ENCODE data around the gene DMAP1.

The DMAP1 gene

DNA sequence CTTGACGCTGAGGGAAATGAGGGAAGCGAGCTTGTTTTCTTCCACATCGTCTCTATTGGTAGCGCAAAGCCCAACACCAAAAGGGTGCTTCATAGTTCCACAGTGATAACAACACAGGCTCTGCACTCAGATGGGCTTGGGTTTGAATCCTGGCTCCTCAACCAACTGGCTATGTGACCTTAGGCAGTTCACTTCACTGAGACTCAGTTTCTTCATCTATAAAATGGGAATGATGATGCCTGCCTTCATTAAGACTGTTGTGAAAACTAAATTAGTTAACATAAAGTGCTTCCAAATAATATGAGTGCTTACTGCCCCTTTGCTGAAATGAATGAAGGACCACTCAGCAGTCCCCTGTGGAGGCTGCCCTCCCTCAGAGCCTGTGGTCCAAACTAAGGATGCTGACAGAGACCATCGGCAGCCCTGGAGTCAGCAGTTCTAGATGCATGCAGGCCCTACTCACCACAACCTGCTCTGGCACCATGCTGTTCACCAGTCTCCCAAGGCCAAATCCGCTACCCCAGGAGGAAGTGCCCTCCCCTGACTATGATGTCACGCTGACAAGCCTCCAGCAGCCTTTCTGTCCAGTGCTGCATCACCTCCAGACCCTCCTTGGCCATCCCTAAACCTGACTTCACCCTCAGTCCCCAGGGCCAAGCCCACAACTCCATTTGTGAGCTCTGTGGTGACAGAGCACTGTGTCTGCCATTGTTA, 30.7 kb downstream of the DMAP1 start:
- H3K9ac ChIP-seq (ENCODE audit: low read depth, low read length), result no peak overlapping the region
- H3K4me3 ChIP-seq (ENCODE audit: low read length), result no peak overlapping the region
- H3K4me1 ChIP-seq (ENCODE audit: control insufficient read depth, insufficient read depth, low read length), result peaks cover 17% of the 10 kb centered on the region
- H3K36me3 ChIP-seq (ENCODE audit: insufficient read depth, low read length), result peaks cover 9% of the 10 kb centered on the region
- H3K9me3 ChIP-seq (replicated peaks; ENCODE audit: low read length), result no peaks in the 10 kb centered on the region
- H3K27me3 ChIP-seq (ENCODE audit: control insufficient read depth, insufficient read depth, low read length), result no peaks in the 10 kb centered on the region
- H3K4me2 ChIP-seq (ENCODE audit: low read length), result no peak overlapping the region

DNA sequence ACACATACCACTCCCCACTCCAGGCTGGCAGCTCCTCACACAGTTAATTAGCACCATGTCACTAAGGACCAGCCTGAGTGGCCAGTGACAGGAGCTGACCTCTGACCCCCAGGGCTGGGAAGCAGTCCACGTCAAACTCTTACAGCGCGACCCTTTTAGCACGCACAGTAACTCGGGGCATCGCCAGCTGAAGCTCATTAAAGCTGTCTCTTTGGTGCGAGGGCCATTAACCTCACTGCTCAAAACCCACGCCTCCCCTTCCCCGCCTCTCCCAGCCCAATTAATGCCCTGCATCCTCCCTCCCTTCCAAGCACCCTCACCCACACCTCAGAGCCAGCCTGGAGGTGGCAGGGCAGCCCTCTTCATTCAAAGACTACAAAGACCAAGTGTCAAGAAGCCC, 31.7 kb downstream of the DMAP1 start:
- Histone ChIP-seq H3K4me1 (ENCODE audit: control insufficient read depth, insufficient read depth, low read length) (peaks cover 7% of the 10 kb centered on the region), H3K9me3 (replicated peaks; ENCODE audit: low read length) (no peaks in the 10 kb centered on the region), H3K4me3 (ENCODE audit: low read length) (no peak overlapping the region), H3K36me3 (ENCODE audit: insufficient read depth, low read length) (peaks cover 9% of the 10 kb centered on the region), H3K9ac (ENCODE audit: low read depth, low read length) (no peak overlapping the region), H3K27me3 (ENCODE audit: control insufficient read depth, insufficient read depth, low read length) (no peaks in the 10 kb centered on the region), H3K4me2 (ENCODE audit: low read length) (no peak overlapping the region)

DNA sequence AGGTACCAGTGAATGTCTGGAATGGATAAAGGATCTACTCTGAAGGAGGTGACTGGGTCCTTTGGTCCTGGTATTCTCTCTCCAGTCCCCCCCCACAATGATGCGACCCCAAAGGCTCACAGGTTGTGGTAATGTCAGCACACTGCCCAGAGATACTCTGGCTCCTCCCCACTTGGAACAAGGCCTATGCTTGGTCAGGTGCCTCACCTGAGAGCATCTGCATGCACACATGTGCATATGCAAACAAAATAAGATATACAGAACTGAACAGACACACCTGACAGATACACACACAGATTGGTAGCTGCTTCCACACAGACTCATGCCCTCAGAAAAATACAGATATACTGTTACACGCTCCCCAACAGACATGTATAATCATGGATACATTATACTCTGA, 33.5 kb downstream of the DMAP1 start:
- Histone ChIP-seq H3K9ac (ENCODE audit: low read depth, low read length) (no peak overlapping the region), H3K9me3 (replicated peaks; ENCODE audit: low read length) (no peaks in the 10 kb centered on the region), H3K4me1 (ENCODE audit: control insufficient read depth, insufficient read depth, low read length) (no peaks in the 10 kb centered on the region), H3K36me3 (ENCODE audit: insufficient read depth, low read length) (peaks cover 9% of the 10 kb centered on the region), H3K4me2 (ENCODE audit: low read length) (no peak overlapping the region), H3K27me3 (ENCODE audit: control insufficient read depth, insufficient read depth, low read length) (no peaks in the 10 kb centered on the region), H3K4me3 (ENCODE audit: low read length) (no peak overlapping the region)

DNA sequence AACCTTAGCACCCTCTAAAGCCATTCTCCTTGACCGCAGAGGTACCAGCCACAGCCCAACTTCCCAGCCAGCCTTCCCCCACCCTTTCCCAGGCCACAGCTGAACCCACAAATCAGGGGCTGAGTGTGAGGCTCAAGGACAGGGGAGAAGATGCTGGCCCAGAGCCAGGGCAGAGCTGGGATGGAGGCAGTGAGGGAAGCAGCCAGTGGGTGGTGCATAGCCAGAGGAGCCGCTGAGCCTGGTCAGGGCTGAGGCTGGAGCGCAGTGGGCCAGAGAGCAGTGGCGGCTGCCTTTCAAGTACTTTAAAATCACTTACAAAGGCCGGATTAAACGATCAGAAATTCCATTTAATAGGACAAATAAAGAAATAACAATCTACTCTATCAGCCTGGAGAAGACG, 36.3 kb downstream of the DMAP1 start:
- Histone ChIP-seq H3K27me3 (ENCODE audit: control insufficient read depth, insufficient read depth, low read length) (no peaks in the 10 kb centered on the region), H3K4me3 (ENCODE audit: low read length) (no peak overlapping the region), H3K4me2 (ENCODE audit: low read length) (no peak overlapping the region), H3K4me1 (ENCODE audit: control insufficient read depth, insufficient read depth, low read length) (no peaks in the 10 kb centered on the region), H3K9ac (ENCODE audit: low read depth, low read length) (no peak overlapping the region), H3K36me3 (ENCODE audit: insufficient read depth, low read length) (peaks cover 6% of the 10 kb centered on the region), H3K9me3 (replicated peaks; ENCODE audit: low read length) (no peaks in the 10 kb centered on the region)

DNA sequence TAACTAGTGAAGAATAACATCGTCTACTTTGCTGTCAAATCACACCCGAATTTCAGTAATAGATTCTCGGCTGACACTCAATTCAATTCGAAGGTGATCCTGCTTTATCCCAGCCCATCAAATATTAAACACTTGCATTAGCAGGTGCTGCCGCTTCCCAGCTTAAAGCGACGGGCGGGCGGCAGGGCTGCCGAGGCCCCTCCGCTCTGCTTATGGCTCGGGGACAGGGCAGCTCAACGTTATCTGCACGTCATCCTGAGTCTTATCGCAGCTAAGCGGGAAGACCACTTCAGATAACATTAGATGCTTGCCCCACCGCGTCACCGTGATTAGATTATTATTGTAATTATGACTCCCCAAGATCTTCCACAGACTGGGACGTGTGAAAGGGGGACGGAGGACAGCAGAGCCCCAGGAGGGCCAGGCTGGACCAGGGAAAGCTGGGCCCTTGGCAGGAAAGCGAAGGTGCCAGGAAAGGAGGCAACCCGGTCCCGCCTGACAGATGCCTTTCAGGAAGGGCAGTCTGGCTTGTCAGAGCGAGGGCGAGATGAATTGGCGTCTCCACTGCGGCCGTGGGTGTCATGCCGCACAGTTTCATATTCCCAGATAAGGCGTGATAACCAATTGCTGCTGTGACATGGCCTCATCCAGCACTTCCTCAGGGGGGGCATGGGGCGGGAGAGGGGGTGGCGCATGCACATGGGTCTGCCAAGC, 37.0 kb downstream of the DMAP1 start:
- no peaks in the 10 kb centered on the region for H3K27me3 ChIP-seq (ENCODE audit: control insufficient read depth, insufficient read depth, low read length)
- no peak overlapping the region for H3K4me3 ChIP-seq (ENCODE audit: low read length)
- no peaks in the 10 kb centered on the region for H3K4me1 ChIP-seq (ENCODE audit: control insufficient read depth, insufficient read depth, low read length)
- H3K9ac ChIP-seq (ENCODE audit: low read depth, low read length), result no peak overlapping the region
- no peaks in the 10 kb centered on the region for H3K9me3 ChIP-seq (replicated peaks; ENCODE audit: low read length)
- H3K36me3 ChIP-seq (ENCODE audit: insufficient read depth, low read length), result peaks cover 6% of the 10 kb centered on the region
- H3K4me2 ChIP-seq (ENCODE audit: low read length), result no peak overlapping the region

DNA sequence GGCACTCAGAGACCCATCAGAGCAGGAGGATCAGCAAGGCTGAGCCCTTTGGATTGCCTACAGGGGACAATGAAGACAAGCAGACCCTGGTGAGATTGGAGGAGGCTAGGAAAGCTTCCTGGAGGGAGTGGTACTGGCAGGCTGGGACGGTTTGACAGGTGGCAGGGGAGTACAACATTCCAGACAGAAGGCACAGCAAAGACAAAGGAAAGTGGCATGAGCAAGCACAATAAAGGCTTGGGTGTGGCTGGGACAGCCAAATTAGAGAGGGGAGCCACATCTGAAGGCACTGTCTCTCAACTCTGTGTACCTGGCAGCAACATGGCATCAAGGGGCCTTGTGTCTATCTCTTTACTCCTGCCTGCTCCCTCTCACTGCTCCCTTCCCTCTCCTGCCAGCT, 38.2 kb downstream of the DMAP1 start:
- Histone ChIP-seq H3K4me2 (ENCODE audit: low read length) (no peak overlapping the region), H3K4me3 (ENCODE audit: low read length) (no peak overlapping the region), H3K36me3 (ENCODE audit: insufficient read depth, low read length) (peaks cover 9% of the 10 kb centered on the region), H3K9me3 (replicated peaks; ENCODE audit: low read length) (no peaks in the 10 kb centered on the region), H3K9ac (ENCODE audit: low read depth, low read length) (no peak overlapping the region), H3K27me3 (ENCODE audit: control insufficient read depth, insufficient read depth, low read length) (no peaks in the 10 kb centered on the region), H3K4me1 (ENCODE audit: control insufficient read depth, insufficient read depth, low read length) (no peaks in the 10 kb centered on the region)

DNA sequence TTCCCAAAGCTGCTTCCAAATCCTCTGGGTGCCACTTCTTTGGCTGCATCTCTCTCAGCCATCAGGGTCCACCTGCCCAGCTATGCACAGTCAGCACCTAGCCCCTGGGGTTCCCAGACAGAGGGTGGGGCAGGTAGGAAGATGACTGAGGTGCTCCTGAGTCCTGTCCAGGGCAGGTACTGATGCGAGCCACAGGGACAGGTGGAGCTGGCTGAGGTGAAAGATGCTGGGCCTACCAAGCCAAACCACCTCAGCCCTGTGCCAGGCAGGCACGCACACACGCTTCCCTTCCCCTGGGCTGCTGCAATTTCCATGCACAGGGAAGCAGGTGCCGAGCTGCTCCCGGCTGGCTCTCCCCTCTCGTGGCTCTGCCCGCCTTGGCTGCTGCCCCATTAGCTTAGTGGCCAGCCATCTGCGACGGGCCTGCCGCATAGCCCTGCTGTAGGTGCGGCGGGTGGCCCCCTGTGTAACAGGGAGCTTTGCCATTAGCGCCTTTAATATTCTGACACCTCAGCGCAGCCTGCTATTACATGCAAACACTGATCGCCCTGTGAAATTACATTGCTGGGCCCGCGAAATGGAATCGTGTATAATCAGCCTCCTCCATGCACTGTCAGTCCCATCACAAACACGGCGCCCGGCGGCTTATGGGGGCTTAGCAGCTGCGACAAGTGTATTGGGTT, 38.9 kb downstream of the DMAP1 start:
- peaks cover 10% of the 10 kb centered on the region for H3K36me3 ChIP-seq (ENCODE audit: insufficient read depth, low read length)
- H3K4me2 ChIP-seq (ENCODE audit: low read length), result no peak overlapping the region
- H3K4me1 ChIP-seq (ENCODE audit: control insufficient read depth, insufficient read depth, low read length), result no peaks in the 10 kb centered on the region
- H3K4me3 ChIP-seq (ENCODE audit: low read length), result no peak overlapping the region
- no peak overlapping the region for H3K9ac ChIP-seq (ENCODE audit: low read depth, low read length)
- no peaks in the 10 kb centered on the region for H3K9me3 ChIP-seq (replicated peaks; ENCODE audit: low read length)
- H3K27me3 ChIP-seq (ENCODE audit: control insufficient read depth, insufficient read depth, low read length), result no peaks in the 10 kb centered on the region

DNA sequence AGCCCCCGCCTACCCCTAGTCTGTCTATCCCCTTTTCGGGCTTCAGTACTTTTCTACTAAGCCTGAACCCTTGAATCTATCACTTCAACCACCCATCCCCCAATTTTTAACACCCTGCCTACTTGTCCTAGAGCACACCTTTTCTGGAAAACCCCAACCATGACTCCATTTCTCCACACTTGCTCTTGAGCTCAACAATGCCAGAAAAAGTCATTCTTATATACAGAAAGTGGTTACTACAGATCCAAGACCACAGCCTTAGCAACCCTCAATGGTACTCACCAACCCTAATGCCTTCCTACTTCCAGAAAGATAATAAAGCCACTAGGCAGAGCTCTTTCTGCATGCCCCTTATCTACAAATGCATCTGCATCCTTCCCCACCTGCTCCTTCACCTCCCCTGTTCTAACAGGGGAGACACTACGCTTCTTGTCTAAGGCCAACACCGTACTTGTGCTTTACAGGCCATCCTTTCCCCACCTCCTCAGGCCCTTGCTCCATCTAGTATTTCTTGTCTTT, 41.2 kb downstream of the DMAP1 start:
- Histone ChIP-seq H3K4me1 (ENCODE audit: control insufficient read depth, insufficient read depth, low read length) (no peaks in the 10 kb centered on the region), H3K4me2 (ENCODE audit: low read length) (no peak overlapping the region), H3K9ac (ENCODE audit: low read depth, low read length) (no peak overlapping the region), H3K27me3 (ENCODE audit: control insufficient read depth, insufficient read depth, low read length) (no peaks in the 10 kb centered on the region), H3K36me3 (ENCODE audit: insufficient read depth, low read length) (peaks cover 4% of the 10 kb centered on the region), H3K9me3 (replicated peaks; ENCODE audit: low read length) (no peaks in the 10 kb centered on the region), H3K4me3 (ENCODE audit: low read length) (no peak overlapping the region)

DNA sequence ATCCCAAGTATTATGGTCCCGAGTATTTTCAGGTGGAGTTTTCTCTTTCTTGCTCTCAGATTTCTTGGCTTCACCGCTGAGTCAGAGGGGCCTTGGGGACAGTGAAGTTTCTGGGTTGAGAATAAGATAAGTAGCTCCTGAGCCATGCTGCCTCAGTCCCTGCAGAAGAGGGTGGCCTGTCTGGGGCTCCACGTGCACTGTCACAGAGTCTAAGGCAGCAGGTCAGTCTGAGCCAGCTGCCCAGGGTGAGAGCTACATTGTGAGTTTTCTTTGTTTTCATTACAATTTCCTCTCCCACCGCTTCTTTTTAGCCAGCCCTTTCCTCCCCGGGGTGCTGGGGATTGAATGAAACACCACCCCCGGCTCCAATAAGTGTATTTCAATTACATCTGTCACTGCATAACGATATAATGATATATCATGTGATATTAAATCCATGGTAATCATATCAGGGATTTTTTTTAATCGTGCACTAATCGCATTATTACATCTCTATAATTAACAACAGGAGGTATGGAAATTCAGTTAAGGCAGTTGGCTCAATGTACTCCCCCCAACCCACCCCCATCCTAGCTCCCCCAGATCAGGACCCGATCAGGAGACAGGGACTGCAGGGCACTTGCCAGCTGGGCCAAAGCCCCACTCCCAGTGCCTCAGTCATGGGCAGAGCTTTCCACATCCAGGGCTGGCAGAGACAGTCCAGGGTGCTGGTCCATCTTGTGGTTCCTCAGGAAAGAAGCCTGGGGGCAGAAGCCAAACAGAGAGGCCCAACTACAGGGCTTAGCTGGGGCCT, 43.7 kb downstream of the DMAP1 start:
- peaks cover 4% of the 10 kb centered on the region for H3K36me3 ChIP-seq (ENCODE audit: insufficient read depth, low read length)
- no peak overlapping the region for H3K4me2 ChIP-seq (ENCODE audit: low read length)
- H3K27me3 ChIP-seq (ENCODE audit: control insufficient read depth, insufficient read depth, low read length), result no peaks in the 10 kb centered on the region
- H3K9me3 ChIP-seq (replicated peaks; ENCODE audit: low read length), result no peaks in the 10 kb centered on the region
- H3K4me3 ChIP-seq (ENCODE audit: low read length), result no peak overlapping the region
- H3K9ac ChIP-seq (ENCODE audit: low read depth, low read length), result no peak overlapping the region
- no peaks in the 10 kb centered on the region for H3K4me1 ChIP-seq (ENCODE audit: control insufficient read depth, insufficient read depth, low read length)

DNA sequence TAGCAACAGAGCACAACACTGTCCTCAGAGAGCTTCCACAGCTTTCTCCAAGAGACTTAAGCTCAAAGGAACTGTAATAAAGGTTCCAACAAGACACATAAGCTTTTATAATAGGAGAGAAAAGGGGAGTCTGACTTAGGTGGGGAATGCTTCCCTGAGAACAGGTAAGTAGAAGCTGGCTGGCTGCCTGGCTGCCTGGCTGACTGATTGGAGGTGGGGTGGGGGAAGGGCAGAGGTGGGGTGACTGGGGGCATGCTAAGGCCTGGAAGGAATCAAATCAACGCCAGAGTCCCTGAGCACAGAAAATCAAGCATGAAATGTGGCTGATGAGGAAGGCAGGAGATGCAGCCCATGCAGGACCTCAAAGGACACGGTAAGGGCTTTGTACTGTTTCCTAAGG, 45.8 kb downstream of the DMAP1 start:
- Histone ChIP-seq H3K27me3 (ENCODE audit: control insufficient read depth, insufficient read depth, low read length) (no peaks in the 10 kb centered on the region), H3K4me1 (ENCODE audit: control insufficient read depth, insufficient read depth, low read length) (no peaks in the 10 kb centered on the region), H3K4me2 (ENCODE audit: low read length) (no peak overlapping the region), H3K9me3 (replicated peaks; ENCODE audit: low read length) (no peaks in the 10 kb centered on the region), H3K36me3 (ENCODE audit: insufficient read depth, low read length) (peaks cover 4% of the 10 kb centered on the region), H3K4me3 (ENCODE audit: low read length) (no peak overlapping the region), H3K9ac (ENCODE audit: low read depth, low read length) (no peak overlapping the region)

DNA sequence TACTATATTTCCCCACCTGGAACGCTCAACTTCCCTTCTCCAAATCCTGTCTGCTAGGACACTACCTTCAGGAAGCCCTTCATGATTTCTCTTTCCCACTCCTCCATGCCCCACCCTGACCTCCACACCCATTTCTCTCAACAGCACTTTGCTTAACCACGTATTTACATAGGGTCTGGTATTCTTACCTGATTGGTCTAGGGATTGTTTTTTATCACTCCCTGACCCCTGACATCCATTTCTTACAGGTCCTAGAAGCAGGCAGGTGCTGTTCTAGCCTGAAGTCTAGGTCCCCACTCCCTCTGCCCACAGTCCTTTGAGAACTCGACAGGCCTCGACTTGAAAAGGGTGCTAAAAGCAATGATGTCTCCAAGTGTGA, 47.5 kb downstream of the DMAP1 start:
- H3K4me3 ChIP-seq (ENCODE audit: low read length), result no peak overlapping the region
- H3K9ac ChIP-seq (ENCODE audit: low read depth, low read length), result no peak overlapping the region
- no peaks in the 10 kb centered on the region for H3K9me3 ChIP-seq (replicated peaks; ENCODE audit: low read length)
- H3K4me1 ChIP-seq (ENCODE audit: control insufficient read depth, insufficient read depth, low read length), result no peaks in the 10 kb centered on the region
- H3K4me2 ChIP-seq (ENCODE audit: low read length), result no peak overlapping the region
- no peaks in the 10 kb centered on the region for H3K27me3 ChIP-seq (ENCODE audit: control insufficient read depth, insufficient read depth, low read length)
- H3K36me3 ChIP-seq (ENCODE audit: insufficient read depth, low read length), result peaks cover 4% of the 10 kb centered on the region
